EL (cell line): ENCODE results near the gene TPM1.

Source experiments
- DNase-seq: peaks from one replicate; pipeline ENCODE4 v3.0.0-alpha.2; 2016

The TPM1 gene

GRCh38 chr15:63057468-63058345, 15.2 kb downstream of the TPM1 start:
- no peak for DNase-seq

- DNase-seq, result no peak
Observed at GRCh38 chr15:63059075-63059474, 16.5 kb downstream of the TPM1 start.

GRCh38 chr15:63059573-63060216, 17.1 kb downstream of the TPM1 start:
- DNase-seq, result no peak

GRCh38 chr15:63060699-63061098, 18.2 kb downstream of the TPM1 start:
- DNase-seq, result no peak

GRCh38 chr15:63061975-63062374, 19.4 kb downstream of the TPM1 start:
- DNase-seq, result no peak

- DNase-seq, result no peak
Observed at GRCh38 chr15:63063164-63063756, 20.7 kb downstream of the TPM1 start.

- no peak for DNase-seq
Observed at GRCh38 chr15:63063877-63064409, 21.4 kb downstream of the TPM1 start.

- no peak for DNase-seq
Observed at GRCh38 chr15:63065262-63066221, 23.0 kb downstream of the TPM1 start.

- no peak for DNase-seq
Observed at GRCh38 chr15:63066272-63066671, 23.7 kb downstream of the TPM1 start.

GRCh38 chr15:63067306-63067705, 24.8 kb downstream of the TPM1 start:
- DNase-seq, result no peak

- DNase-seq, result no peak
Observed at GRCh38 chr15:63067976-63068743, 25.6 kb downstream of the TPM1 start.

GRCh38 chr15:63069616-63070090, 27.1 kb downstream of the TPM1 start:
- DNase-seq, result no peak

GRCh38 chr15:63070681-63071129, 28.2 kb downstream of the TPM1 start:
- no peak for DNase-seq

GRCh38 chr15:63071288-63071909, 28.9 kb downstream of the TPM1 start:
- no peak for DNase-seq

GRCh38 chr15:63072023-63072650, 29.6 kb downstream of the TPM1 start:
- DNase-seq, result no peak

GRCh38 chr15:63072809-63073277, 30.3 kb downstream of the TPM1 start:
- DNase-seq, result no peak

GRCh38 chr15:63073497-63074172, 31.1 kb downstream of the TPM1 start:
- no peak for DNase-seq

- DNase-seq, result no peak
Observed at GRCh38 chr15:63075015-63075983, 32.8 kb downstream of the TPM1 start.
